IMR-90 (cell line): ENCODE results near the gene RGMA. TPM values are rescaled to one million over a fixed set of nuclear protein-coding genes. Genes with fewer than 3 reads are reported as not detected.

Experiments
- ATAC-seq: fragments of 200-7000 bp; cut with Tn5 transposase; 2 replicates; pipeline ENCODE4 v1.9.1; 2020; ENCODE audit warnings: low read depth, mild to moderate bottlenecking, moderate library complexity
- BruUV-seq: library from RNA; stranded (reverse); fragments of 400-500 nt; replicated peaks from 2 replicates; lab custom pipeline; 2021; lab: Mats Ljungman, UMichigan
- CTCF ChIA-PET: fragments of 300-600 bp; formaldehyde crosslinking; extraction: SDS; loops from one replicate; lab custom pipeline; 2021; ENCODE audit warnings: antibody characterized with exemption; lab: Yijun Ruan, JAX
- POLR2A ChIA-PET: fragments of 300-600 bp; sonication (Branson Sonifier 250); formaldehyde crosslinking; loops from one replicate; lab custom pipeline; 2022; ENCODE audit warnings: antibody characterized with exemption; ENCODE audit not compliant: unreplicated experiment; lab: Charles Lee
- DNase-seq: peaks from one replicate; pipeline ENCODE4 v3.0.0; 2013
- H2AFZ ChIP-seq: replicated peaks from 2 replicates; pipeline ENCODE3; 2013; ENCODE audit warnings: low read length, mild to moderate bottlenecking; ENCODE audit not compliant: poor library complexity
- H2AK5ac ChIP-seq: 2 replicates; pipeline ENCODE4 v1.6.1; 2013; ENCODE audit warnings: low read depth, low read length, inconsistent platforms
- H2AK9ac ChIP-seq: replicated peaks from 2 replicates; pipeline ENCODE3; 2013; ENCODE audit warnings: mild to moderate bottlenecking, low read depth, low read length, moderate library complexity; ENCODE audit not compliant: poor library complexity
- H2BK120ac ChIP-seq: 2 replicates; pipeline ENCODE4 v1.6.1; 2013; ENCODE audit warnings: low read depth, low read length, inconsistent platforms
- H2BK15ac ChIP-seq: 3 replicates; pipeline ENCODE4 v1.6.1; 2013; ENCODE audit warnings: low read depth, low read length, inconsistent platforms
- H2BK20ac ChIP-seq: 2 replicates; pipeline ENCODE4 v1.6.1; 2013; ENCODE audit warnings: low read depth, mild to moderate bottlenecking, inconsistent platforms, low read length, moderate library complexity
- H2BK5ac ChIP-seq: 2 replicates; pipeline ENCODE4 v1.6.1; 2013; ENCODE audit warnings: mild to moderate bottlenecking, low read depth, low read length, inconsistent platforms; ENCODE audit not compliant: poor library complexity, severe bottlenecking
- H3K14ac ChIP-seq: replicated peaks from 2 replicates; pipeline ENCODE4 v1.6.1; 2013; ENCODE audit warnings: low read depth, low read length, inconsistent platforms
- H3K18ac ChIP-seq: 2 replicates; pipeline ENCODE4 v1.6.1; 2013; ENCODE audit warnings: low read depth, low read length, control low read depth
- H3K23ac ChIP-seq: 2 replicates; pipeline ENCODE4 v1.6.1; 2013; ENCODE audit warnings: low read depth, low read length, inconsistent platforms
- H3K27ac ChIP-seq: 2 replicates; pipeline ENCODE4 v1.5.1; 2013; ENCODE audit warnings: mild to moderate bottlenecking, control low read depth, low read length; ENCODE audit not compliant: insufficient read depth
- H3K27me3 ChIP-seq: 2 replicates; pipeline ENCODE4 v1.6.1; 2013; ENCODE audit warnings: low read length; ENCODE audit not compliant: control insufficient read depth, insufficient read depth
- H3K36me3 ChIP-seq: 2 replicates; pipeline ENCODE4 v1.6.1; 2013; ENCODE audit warnings: low read length, mixed read lengths; ENCODE audit not compliant: control insufficient read depth, insufficient read depth
- H3K4ac ChIP-seq: 2 replicates; pipeline ENCODE4 v1.6.1; 2013; ENCODE audit warnings: low read depth, low read length, inconsistent platforms
- H3K4me1 ChIP-seq: 2 replicates; pipeline ENCODE4 v1.6.1; 2013; ENCODE audit warnings: low read length, mixed read lengths; ENCODE audit not compliant: control insufficient read depth, insufficient read depth
- H3K4me2 ChIP-seq: 2 replicates; pipeline ENCODE4 v1.6.1; 2013; ENCODE audit warnings: low read depth, mild to moderate bottlenecking, control low read depth, low read length, moderate library complexity
- H3K4me3 ChIP-seq: 2 replicates; pipeline ENCODE4 v1.5.1; 2013; ENCODE audit warnings: low read depth, mild to moderate bottlenecking, control low read depth, low read length, moderate library complexity; ENCODE audit not compliant: insufficient read depth
- H3K56ac ChIP-seq: 2 replicates; pipeline ENCODE4 v1.6.1; 2013; ENCODE audit warnings: low read length, inconsistent platforms; ENCODE audit not compliant: insufficient read depth; ENCODE audit errors: extremely low read depth
- H3K79me1 ChIP-seq, 2 experiments: 2 replicates each; pipeline ENCODE4 v1.6.1; 2013; ENCODE audit warnings: low read length in 2 of 2, inconsistent platforms in 1 of 2, low read depth in 1 of 2
- H3K9ac ChIP-seq: 2 replicates; pipeline ENCODE4 v1.6.1; 2013; ENCODE audit warnings: low read depth, low read length, control low read depth
- H3K9me1 ChIP-seq: 2 replicates; pipeline ENCODE4 v1.6.1; 2013; ENCODE audit warnings: low read length, inconsistent platforms; ENCODE audit not compliant: insufficient read depth
- H3K9me3 ChIP-seq: 2 replicates; pipeline ENCODE4 v1.6.1; 2013; ENCODE audit warnings: low read length; ENCODE audit not compliant: control insufficient read depth, insufficient read depth
- H4K20me1 ChIP-seq: 2 replicates; pipeline ENCODE4 v1.6.1; 2013; ENCODE audit warnings: low read length, inconsistent platforms; ENCODE audit not compliant: insufficient read depth
- H4K5ac ChIP-seq: 2 replicates; pipeline ENCODE4 v1.6.1; 2013; ENCODE audit warnings: mild to moderate bottlenecking, low read depth, low read length, control low read depth
- H4K8ac ChIP-seq, 2 experiments: 2 replicates each; pipeline ENCODE4 v1.6.1; 2013; ENCODE audit warnings: low read depth in 2 of 2, low read length in 2 of 2, control low read depth in 1 of 2, inconsistent platforms in 1 of 2
- H4K91ac ChIP-seq: 2 replicates; pipeline ENCODE4 v1.6.1; 2013; ENCODE audit warnings: low read depth, low read length, inconsistent platforms; ENCODE audit not compliant: insufficient read depth
- BHLHE40 ChIP-seq: fragments of 150-350 bp; IDR thresholded peaks from 2 replicates; pipeline ENCODE4 v1.6.1; 2016; ENCODE audit warnings: mild to moderate bottlenecking, low read depth, low read length
- CEBPB ChIP-seq: IDR thresholded peaks from 2 replicates; pipeline ENCODE4 v1.6.1; 2012; ENCODE audit warnings: low read depth, low read length, improper control_type of control experiment
- CHD1 ChIP-seq: IDR thresholded peaks from 2 replicates; pipeline ENCODE4 v1.6.1; 2012; ENCODE audit warnings: low read depth, low read length, improper control_type of control experiment
- FOS ChIP-seq: fragments of 150-350 bp; IDR thresholded peaks from 2 replicates; pipeline ENCODE4 v1.6.1; 2016; ENCODE audit warnings: low read depth, low read length
- MXI1 ChIP-seq: IDR thresholded peaks from 2 replicates; pipeline ENCODE4 v1.6.1; 2012; ENCODE audit warnings: low read depth, mild to moderate bottlenecking, low read length, moderate library complexity, borderline replicate concordance
- RAD21 ChIP-seq: IDR thresholded peaks from 2 replicates; pipeline ENCODE4 v1.6.1; 2012; ENCODE audit warnings: low read length, improper control_type of control experiment
- SMC3 ChIP-seq: fragments of 150-350 bp; IDR thresholded peaks from 2 replicates; pipeline ENCODE4 v1.6.1; 2016; ENCODE audit warnings: low read depth, mild to moderate bottlenecking, antibody characterized with exemption, low read length, moderate library complexity
- whole genome bisulfite sequencing, 2 experiments: methylation state at CpG; one replicate each; pipeline versions ENCODE4 v1.1.5 to v1.1.7; 2013; ENCODE audit warnings: missing lambda C conversion rate in 2 of 2; ENCODE audit not compliant: insufficient read length in 1 of 2; ENCODE audit errors: extremely low coverage in 2 of 2; 5-methylcytosine and 5-hydroxymethylcytosine counted together
- dilution Hi-C: fragments of 300-500 bp; cut with HindIII; formaldehyde crosslinking; loops from one replicate; pipeline ENCODE4 v1.14.3; 2018; ENCODE audit warnings: low sequenced_read_pairs; ENCODE audit not compliant: unreplicated experiment
- in situ Hi-C: fragments of 300-500 bp; cut with MboI; formaldehyde crosslinking; loops from 3 replicates; pipeline ENCODE4 v1.14.3; 2019; ENCODE audit warnings: low sequenced_read_pairs, inconsistent platforms, mixed read lengths
- intact Hi-C: fragments of 100-400 bp; cut with micrococcal nuclease; formaldehyde crosslinking; loops from 2 replicates; pipeline ENCODE4 v1.10.0; 2022
- polyA plus RNA-seq, 3 experiments: library from polyadenylated mRNA; depleted of rRNA; stranded (reverse); fragments of >200 nt; gene quantifications; 2 replicates each; pipeline ENCODE4 v1.2.3, GENCODE V29; 2012; ENCODE audit warnings: low replicate concordance in 1 of 3
- total RNA-seq: library from RNA; depleted of rRNA; stranded (reverse); fragments of >200 nt; gene quantifications from 2 replicates; pipeline ENCODE4 v1.2.3, GENCODE V29; 2012

RGMA gene
- total and polyA plus RNA-seq, 2 of the 4 experiments (the other 2 are of a cell fraction): 0.18 to 0.26 TPM

GRCh38 chr15:93057618-93058017, 31.4 kb downstream of the RGMA start:
- ChIA-PET POLR2A (no interaction called here), CTCF (no interaction called here)
- Histone ChIP-seq H3K18ac (no peak overlapping the region), H2AK5ac (no peak overlapping the region), H3K4ac (no peak overlapping the region), H3K56ac (no peak overlapping the region), H2BK120ac (no peak overlapping the region), H4K8ac (no peak overlapping the region), H3K27me3 (peaks cover 11% of the 10 kb centered on the region), H3K79me1 (no peaks in the 10 kb centered on the region), H4K5ac (no peak overlapping the region), H3K9me1 (no peaks in the 10 kb centered on the region), H4K20me1 (no peaks in the 10 kb centered on the region), H4K91ac (no peak overlapping the region), H3K4me1 (peaks cover 1% of the 10 kb centered on the region; the same call in 1 of the 2 replicates), H3K23ac (no peak overlapping the region), H3K36me3 (no peaks in the 10 kb centered on the region), H3K14ac (no peak overlapping the region), H3K27ac (no peak overlapping the region), H2AK9ac (no peak overlapping the region), H2AFZ (no peak overlapping the region), H2BK5ac (no peak overlapping the region), H3K4me3 (no peak overlapping the region), H2BK20ac (no peak overlapping the region), H2BK15ac (no peak overlapping the region), H3K9ac (no peak overlapping the region), H3K4me2 (no peak overlapping the region), H3K9me3 (no peaks in the 10 kb centered on the region)
- in situ Hi-C loops: no loop called here
- intact Hi-C loops: no loop called here
- WGBS, 2 experiments: no CpG with 5 or more reads among the region's 8 CpGs
- DNase-seq (no peak), ATAC-seq (no peak)
- no peak for TF ChIP-seq CEBPB
- TF ChIP-seq SMC3: no peak
- no peak for TF ChIP-seq MXI1
- TF ChIP-seq CHD1: no peak
- TF ChIP-seq BHLHE40: no peak
- TF ChIP-seq FOS: no peak
- no peak for TF ChIP-seq RAD21
- dilution Hi-C loops: no loop called here
- no TSS peak for BruUV-seq
